Measurements from ENCODE around the gene PPP1CC.

DNA sequence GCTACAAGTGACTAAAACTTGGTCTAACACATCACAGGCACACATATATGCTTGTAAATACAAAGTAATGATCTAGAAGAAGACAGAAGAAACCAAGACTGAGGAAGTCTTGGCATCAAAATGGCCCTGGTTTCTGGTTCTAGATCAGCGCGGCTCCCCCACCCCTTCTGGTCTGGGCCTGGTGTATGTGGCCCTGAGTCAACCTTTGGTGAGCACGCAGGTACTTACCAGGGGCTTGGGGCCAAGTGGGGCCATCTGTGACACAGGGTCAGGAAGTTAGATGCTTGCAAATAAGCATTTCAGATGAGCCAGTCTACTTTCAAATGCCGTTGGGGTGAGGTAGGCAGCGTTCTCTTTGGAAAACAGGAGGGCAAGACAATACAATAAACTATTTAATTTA lies 40.6 kb downstream of the PPP1CC start:
- TF ChIP-seq CTCF (IDR thresholded peaks at IDR 0.05): no peak
- TF ChIP-seq POLR2A (IDR thresholded peaks at IDR 0.05): no peak

Data from right lobe of liver (tissue), 4 donors.